GM19240 (cell line): ENCODE data around the gene ACOT7.
"Not testable (repeated sequence)": the region's sequence is repeated elsewhere in the genome, so short reads cannot be mapped to it uniquely, and the experiment has no call there.

Experiments used
- DNase-seq: peaks from one replicate; pipeline ENCODE4 v3.0.0; 2011; ENCODE audit warnings: low spot score; ENCODE audit not compliant: insufficient read length

The ACOT7 gene

GRCh38 chr1:6234502-6235295 lies 158.9 kb downstream of the ACOT7 start:
- DNase-seq: no peak

DNA sequence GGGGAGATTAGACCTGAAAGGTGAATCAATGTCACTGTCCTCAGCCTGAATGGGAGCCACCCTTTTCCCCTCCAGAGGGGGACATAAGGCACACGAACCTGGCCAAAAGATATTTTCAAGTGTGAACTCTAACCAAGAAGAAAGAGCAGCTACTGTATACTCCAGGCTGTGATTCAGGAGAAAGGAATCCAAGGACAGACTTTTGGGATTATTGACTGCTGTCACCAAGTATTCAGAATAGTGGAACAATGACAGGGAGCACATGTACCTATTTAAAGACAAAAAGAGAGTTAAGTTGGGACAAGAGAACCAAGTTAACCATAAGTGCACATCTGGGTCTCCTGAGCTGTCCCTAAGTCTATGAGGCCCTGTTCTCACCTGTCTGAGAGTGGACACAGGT lies 160.2 kb downstream of the ACOT7 start:
- no peak for DNase-seq

GRCh38 chr1:6225651-6226050 lies 167.9 kb downstream of the ACOT7 start:
- no peak for DNase-seq

DNA sequence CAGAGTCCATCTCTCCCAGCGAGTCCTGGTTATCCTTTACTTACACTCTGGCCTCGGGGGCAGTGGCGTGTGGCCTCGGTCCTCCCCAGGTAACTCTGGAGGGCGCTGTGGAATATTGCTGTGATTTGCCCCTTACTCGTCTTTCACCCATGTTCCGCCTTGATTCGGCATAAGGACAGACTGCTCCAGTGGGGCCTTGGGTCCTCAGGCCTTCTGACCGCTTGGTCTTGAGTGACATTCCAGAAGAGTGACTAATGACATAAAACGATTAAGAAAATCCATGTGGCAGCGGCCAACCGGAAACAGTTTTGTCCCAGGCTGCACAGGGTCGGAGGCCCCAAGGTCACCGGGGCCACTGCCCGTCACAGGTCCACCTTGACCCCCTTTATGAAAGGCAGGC lies 168.8 kb downstream of the ACOT7 start:
- no peak for DNase-seq

GRCh38 chr1:6223617-6224016 lies 169.9 kb downstream of the ACOT7 start:
- no peak for DNase-seq

- DNase-seq: no peak
Measured at GRCh38 chr1:6222636-6223035, 170.9 kb downstream of the ACOT7 start.

- DNase-seq: no peak
Measured at GRCh38 chr1:6221210-6221784, 172.3 kb downstream of the ACOT7 start.

GRCh38 chr1:6220236-6220635 lies 173.3 kb downstream of the ACOT7 start:
- no peak for DNase-seq

DNA sequence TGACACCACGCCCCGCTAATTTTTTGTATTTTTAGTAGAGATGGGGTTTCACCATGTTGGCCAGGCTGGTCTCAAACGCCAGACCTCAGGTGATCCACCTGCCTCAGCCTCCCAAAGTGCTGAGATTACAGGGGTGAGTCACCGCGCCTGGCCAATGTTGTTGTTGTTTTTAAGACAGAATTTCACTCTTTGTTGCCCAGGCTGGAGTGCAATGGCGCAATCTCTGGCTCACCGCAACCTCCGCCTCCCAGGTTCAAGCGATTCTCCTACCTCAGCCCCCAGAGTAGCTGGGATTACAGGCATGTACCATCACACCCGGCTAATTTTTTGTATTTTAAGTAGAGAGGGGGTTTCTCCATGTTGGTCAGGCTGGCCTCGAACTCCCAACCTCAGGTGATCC lies 173.9 kb downstream of the ACOT7 start:
- not testable (repeated sequence) for DNase-seq

DNA sequence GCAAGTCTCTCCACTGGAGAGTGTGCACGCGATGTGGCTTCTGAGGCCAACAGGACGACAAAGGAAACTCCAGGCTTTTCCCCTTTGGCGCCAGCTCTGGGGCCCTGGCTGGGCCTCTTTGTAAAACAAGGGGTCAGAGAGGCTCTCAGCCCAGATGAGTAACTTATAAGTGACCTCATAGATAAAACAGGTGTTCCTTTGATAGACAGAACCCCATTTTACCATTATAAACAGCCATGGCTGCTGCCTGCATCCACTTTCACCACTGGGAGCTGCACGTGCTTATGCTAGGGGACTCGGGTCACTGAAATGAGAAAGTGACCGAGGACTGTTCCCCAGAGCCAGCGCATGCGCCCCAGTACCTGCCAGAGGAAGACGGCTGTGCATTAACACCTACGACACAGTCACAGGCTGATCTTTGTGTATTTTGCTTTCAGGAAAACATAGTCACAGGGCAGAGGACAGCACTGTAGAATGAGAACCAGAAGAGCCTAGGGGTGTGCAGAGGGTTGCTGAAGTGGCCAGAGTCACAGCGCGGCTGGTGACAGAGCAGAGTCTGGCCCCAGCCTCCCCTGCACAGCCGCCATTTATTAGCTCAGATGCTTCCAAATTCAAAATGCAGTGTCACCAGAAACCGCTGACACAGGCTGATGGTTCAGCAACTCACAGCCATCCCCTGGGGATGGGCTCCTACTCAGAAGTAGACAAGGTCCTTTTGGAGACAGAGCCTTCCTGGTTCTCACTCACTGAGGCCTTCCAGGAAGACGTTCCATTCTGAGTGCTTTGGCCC lies 175.0 kb downstream of the ACOT7 start:
- no peak for DNase-seq
